Renal pelvis (tissue), 4 donors: ENCODE data around the gene WDR6. TPM values are rescaled to one million over a fixed set of nuclear protein-coding genes. Genes with fewer than 3 reads are reported as not detected.

ENCODE experiments used
- DNase-seq: peaks from one replicate; pipeline ENCODE4 v3.0.0-alpha.2; 2013
- polyA plus RNA-seq, 3 donors: library from polyadenylated mRNA; unstranded; fragments of 120-200 nt; gene quantifications; one replicate each; pipeline ENCODE4 v1.2.1, GENCODE V29; 2013; ENCODE audit not compliant: insufficient read length in 3 of 3

WDR6 gene
- polyA plus RNA-seq, 3 donors, result 211 to 244 (median 231) TPM

GRCh38 chr3:49026536-49026935, 19.3 kb downstream of the WDR6 start:
- DNase-seq, result no peak

GRCh38 chr3:49027634-49028033, 20.4 kb downstream of the WDR6 start:
- DNase-seq, result no peak

GRCh38 chr3:49028298-49028672, 21.1 kb downstream of the WDR6 start:
- no peak for DNase-seq

- peak; percentile 93 for DNase-seq
Observed at GRCh38 chr3:49028673-49029562, 21.7 kb downstream of the WDR6 start, which contains the start of gene IMPDH2. TSS of gene IMPDH2 (minus strand) at chr3:49029398. CDS start at chr3:49029350, 48 bp downstream.

- no peak for DNase-seq
Observed at GRCh38 chr3:49029563-49029884, 22.3 kb downstream of the WDR6 start.

GRCh38 chr3:49030321-49030720, 23.1 kb downstream of the WDR6 start:
- no peak for DNase-seq

GRCh38 chr3:49032646-49033304, 25.6 kb downstream of the WDR6 start:
- no peak for DNase-seq

GRCh38 chr3:49034650-49035049, 27.5 kb downstream of the WDR6 start:
- DNase-seq, result no peak

- DNase-seq, result no peak
Observed at GRCh38 chr3:49035281-49035680, 28.1 kb downstream of the WDR6 start.

- no peak for DNase-seq
Observed at GRCh38 chr3:49053543-49053942, 46.4 kb downstream of the WDR6 start.

GRCh38 chr3:49054344-49054862, 47.2 kb downstream of the WDR6 start:
- DNase-seq, result no peak

GRCh38 chr3:49057268-49057667, 50.1 kb downstream of the WDR6 start:
- no peak for DNase-seq

- DNase-seq, result no peak
Observed at GRCh38 chr3:49058011-49058410, 50.8 kb downstream of the WDR6 start.

Other genes starting within 250 kb of the WDR6 start
- 10 to 100 TPM; 36.9 to 45.6 (median 39.1) TPM for gene PRKAR2A, start 159.5 kb upstream of the WDR6 start, polyA plus RNA-seq
- 10 to 100 TPM; 18.2 to 21.4 (median 20.8) TPM for gene SLC25A20, start 108.5 kb upstream of the WDR6 start, polyA plus RNA-seq
- gene ARIH2, start 88.5 kb upstream of the WDR6 start, polyA plus RNA-seq, result 100 to 1,000 TPM in 1 of 3 donors, 10 to 100 TPM in 2; 65.3 to 111 (median 94.8) TPM
- gene P4HTM, start 17.1 kb upstream of the WDR6 start, polyA plus RNA-seq, result 10 to 100 TPM; 53.3 to 55.6 (median 54.8) TPM
- gene DALRD3, start 11.2 kb downstream of the WDR6 start, polyA plus RNA-seq, result 10 to 100 TPM; 73.0 to 79.2 (median 77.4) TPM
- 10 to 100 TPM; 65.8 to 80.8 (median 73.7) TPM for gene NDUFAF3, start 14.7 kb downstream of the WDR6 start, polyA plus RNA-seq
- gene IMPDH2, start 22.0 kb downstream of the WDR6 start, polyA plus RNA-seq, result 100 to 1,000 TPM; 219 to 234 (median 233) TPM
- 10 to 100 TPM; 78.9 to 87.3 (median 82.2) TPM for gene QRICH1, start 86.7 kb downstream of the WDR6 start, polyA plus RNA-seq
- gene QARS1, start 97.4 kb downstream of the WDR6 start, polyA plus RNA-seq, result 100 to 1,000 TPM; 310 to 324 (median 317) TPM
- gene USP19, start 113.4 kb downstream of the WDR6 start, polyA plus RNA-seq, result 10 to 100 TPM; 61.3 to 66.0 (median 61.4) TPM
- 100 to 1,000 TPM; 397 to 499 (median 414) TPM for gene LAMB2, start 125.7 kb downstream of the WDR6 start, polyA plus RNA-seq
- gene CCDC71, start 158.9 kb downstream of the WDR6 start, polyA plus RNA-seq, result 10 to 100 TPM; 21.8 to 30.2 (median 26.8) TPM
- gene KLHDC8B, start 164.2 kb downstream of the WDR6 start, polyA plus RNA-seq, result 10 to 100 TPM; 43.7 to 45.0 (median 44.1) TPM